Astrocyte (in vitro differentiated cells and primary cell): ENCODE results near the gene OTOGL.

ENCODE experiments used
- CTCF ChIP-seq: IDR thresholded peaks from 2 replicates; pipeline ENCODE4 v1.5.1; 2011; ENCODE audit warnings: low read depth, mild to moderate bottlenecking, inconsistent platforms, low read length, moderate library complexity; ENCODE audit not compliant: insufficient read depth
- EZH2 ChIP-seq: IDR thresholded peaks from 2 replicates; pipeline ENCODE4 v1.6.1; 2012; ENCODE audit warnings: mild to moderate bottlenecking, low read length, inconsistent platforms; ENCODE audit not compliant: insufficient read depth

- TF ChIP-seq EZH2 (no peak), CTCF (no peak)
These were observed 182.9 kb downstream of the OTOGL start for GRCh38 chr12:80282226-80282625.
